ENCODE results near the gene GRIK4.

GRIK4 gene

DNA sequence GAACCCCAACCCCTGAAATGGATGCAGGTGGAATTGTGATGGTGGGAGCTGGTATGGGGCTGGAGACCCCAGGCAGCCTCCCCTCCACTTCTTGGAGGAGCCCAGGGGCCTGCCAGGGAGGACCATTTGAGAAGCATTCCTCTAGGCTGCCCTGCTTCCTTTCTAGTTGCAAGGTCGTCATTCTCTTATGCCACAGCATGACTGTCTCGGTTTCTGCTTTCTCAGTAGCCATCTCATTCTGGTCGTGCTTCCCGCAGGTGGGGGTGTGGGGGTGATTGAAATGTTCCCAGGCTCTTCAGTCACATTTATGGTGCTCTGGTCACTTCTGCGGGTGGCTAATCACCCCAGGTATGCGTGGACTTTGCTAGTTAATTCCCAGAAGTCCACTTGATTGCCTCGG lies 288.7 kb downstream of the GRIK4 start:
- DNase-seq (ENCODE audit: low read depth in 1 of 2, low spot score in 1 of 2) = no peak

DNA sequence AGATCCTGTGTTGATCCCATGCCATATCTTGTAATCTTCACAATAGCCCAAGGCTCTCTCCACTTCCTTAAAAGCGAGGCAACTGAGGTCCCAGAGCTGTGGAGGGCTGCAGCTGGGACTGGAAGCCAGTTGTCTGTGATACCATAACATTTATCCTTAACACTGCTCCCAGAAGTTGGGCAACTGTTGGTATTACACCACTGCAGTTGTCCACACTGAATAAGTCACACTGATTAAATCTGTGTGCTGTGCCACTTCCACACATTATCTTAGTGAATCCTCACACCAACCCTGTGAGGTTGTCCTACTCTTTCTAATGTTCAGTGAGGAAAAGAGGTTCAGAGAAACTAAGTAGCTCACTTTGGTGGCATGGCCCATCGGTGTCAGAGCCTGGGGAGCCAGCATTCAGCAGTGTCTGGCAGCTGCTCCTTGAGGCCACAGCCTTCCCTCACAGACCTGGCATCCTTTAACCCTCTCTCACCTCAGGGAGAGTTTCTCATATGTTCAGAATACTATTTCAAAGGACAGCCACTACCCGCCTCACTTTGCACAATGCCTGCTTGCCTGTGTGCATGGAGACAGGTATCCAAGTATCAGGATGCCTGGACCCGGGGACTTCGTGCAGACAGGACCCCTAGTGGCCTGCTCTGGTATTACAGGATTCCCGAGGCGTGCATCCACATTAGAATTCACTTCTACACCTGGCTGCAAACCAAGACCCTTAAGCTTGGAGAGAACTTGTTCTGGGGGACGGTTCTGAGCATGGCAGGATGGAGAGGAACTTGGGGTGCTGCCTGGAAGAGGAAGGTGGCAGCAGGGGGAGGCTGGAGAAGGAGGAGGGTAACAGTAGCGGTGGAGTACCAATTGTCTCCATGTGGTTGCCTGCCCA lies 290.5 kb downstream of the GRIK4 start:
- DNase-seq (ENCODE audit: low read depth in 1 of 2, low spot score in 1 of 2) = peak; percentile 14 to 25

DNA sequence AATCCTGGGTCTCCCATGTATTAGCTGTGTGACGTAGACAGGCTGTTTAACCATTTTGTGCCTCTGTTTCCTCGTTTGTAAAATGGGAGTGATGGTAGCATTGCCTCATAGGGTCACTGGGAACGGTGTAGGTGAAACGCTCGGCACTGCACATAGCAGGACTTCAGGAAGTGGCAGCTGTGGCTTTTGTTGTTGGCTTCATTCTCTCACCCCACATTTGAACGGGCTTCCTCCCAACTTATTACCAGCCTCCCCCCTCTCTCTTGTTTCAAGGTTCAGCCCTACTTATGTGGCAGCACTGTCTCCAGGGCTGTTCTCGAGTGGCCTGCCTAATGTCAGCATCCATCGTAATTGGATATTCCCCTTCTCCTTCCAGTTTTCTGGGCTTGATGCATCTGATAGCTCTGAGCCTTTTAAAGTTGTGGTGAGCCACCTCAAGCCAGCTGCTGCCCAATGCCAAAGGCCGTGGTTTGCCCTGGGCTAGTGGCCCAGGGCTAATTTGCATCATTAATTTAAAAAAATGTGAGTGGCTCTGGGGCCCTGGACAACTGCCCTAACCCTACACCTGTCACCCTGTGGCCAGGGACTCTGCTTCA lies 294.5 kb downstream of the GRIK4 start:
- DNase-seq (ENCODE audit: low read depth in 1 of 2, low spot score in 1 of 2) = no peak

- DNase-seq (ENCODE audit: low read depth in 1 of 2, low spot score in 1 of 2) = no peak
Measured at GRCh38 chr11:120807414-120808150, 296.0 kb downstream of the GRIK4 start.

GRCh38 chr11:120808616-120809050 lies 297.1 kb downstream of the GRIK4 start:
- no peak for DNase-seq (ENCODE audit: low read depth in 1 of 2, low spot score in 1 of 2)

DNA sequence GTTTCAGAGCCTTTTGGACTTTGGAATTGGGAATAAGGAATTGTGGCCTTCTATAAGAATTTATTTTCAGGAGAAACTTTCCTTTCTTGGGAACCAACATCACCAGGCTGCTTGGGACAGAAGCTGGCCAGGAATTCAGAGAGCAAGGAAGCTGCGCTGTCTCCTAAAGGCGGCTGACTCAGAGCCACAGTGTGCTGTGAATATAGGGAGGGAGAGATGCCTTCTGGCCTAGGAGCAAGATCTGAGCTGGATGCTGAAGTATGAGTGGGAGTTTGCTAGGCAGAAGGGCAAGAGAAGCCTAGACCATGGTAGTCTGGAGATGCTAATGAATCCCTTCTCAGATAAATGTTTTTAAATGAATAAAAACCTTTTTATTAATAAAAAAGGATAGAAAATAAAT lies 298.7 kb downstream of the GRIK4 start:
- DNase-seq (ENCODE audit: low read depth in 1 of 2, low spot score in 1 of 2) = no peak

DNA sequence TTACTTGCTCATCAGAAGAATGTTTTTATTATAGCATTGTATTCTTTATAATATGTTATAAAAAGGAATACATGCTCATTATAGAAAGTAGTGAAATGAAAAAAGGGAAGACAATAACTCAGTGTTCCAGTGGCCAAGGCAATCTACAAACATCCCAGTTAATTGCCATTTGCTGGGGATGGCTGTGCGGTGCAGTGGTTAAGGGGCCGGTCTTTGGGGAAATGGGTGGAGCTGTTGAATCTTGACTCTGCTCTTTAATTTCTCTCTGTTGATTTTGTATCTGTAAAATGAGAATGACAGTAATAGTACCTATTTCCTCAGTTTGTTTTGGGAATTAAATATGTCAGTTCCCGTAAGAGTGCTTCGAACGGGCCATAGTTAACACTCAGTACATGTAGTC lies 299.7 kb downstream of the GRIK4 start:
- DNase-seq (ENCODE audit: low read depth in 1 of 2, low spot score in 1 of 2) = no peak

- no peak for DNase-seq (ENCODE audit: low read depth in 1 of 2, low spot score in 1 of 2)
Measured at GRCh38 chr11:120811731-120812130, 300.2 kb downstream of the GRIK4 start.

DNA sequence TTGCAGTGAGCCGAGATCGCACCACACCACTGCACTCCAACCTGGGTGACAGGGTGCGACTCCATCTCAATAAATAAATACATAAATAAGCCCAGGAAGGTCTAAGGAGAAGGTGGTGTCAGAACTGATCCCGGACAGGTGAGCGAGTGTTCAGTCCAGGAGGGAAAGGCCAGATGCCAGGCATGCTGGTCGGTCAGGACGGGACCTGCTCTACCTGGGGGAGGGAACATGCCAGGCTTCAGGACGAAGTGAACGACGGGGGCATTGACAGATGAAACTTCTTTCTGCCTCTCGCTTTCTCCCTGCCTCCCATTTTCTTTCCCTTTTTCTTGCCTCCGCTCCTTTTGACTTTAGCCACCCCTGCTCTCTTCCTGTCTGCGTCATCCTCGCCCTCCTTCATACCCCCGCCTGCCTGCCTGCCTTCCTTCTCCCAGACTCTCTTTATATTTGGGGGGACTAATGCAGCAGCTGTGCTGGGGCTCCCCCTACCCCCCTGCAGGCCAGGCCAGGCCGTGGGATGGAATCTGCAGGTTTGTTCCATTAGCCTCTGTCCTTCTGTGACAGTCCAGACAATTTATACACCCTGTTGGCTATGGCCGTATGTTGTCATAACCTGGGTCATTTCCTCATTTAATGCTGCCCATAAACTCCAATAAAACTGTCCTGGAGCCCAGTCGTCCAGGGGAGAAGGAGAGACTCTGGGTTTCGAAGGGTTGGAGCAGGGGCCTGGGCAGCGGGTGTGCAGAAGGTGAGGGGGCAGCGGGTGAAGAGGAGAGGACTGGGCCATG lies 303.2 kb downstream of the GRIK4 start:
- DNase-seq (ENCODE audit: low read depth in 1 of 2, low spot score in 1 of 2) = no peak

GRCh38 chr11:120815319-120816100 lies 304.0 kb downstream of the GRIK4 start:
- DNase-seq (ENCODE audit: low read depth in 1 of 2, low spot score in 1 of 2) = no peak

- no peak for DNase-seq (ENCODE audit: low read depth in 1 of 2, low spot score in 1 of 2)
Measured at GRCh38 chr11:120816176-120816575, 304.6 kb downstream of the GRIK4 start.

- DNase-seq (ENCODE audit: low read depth in 1 of 2, low spot score in 1 of 2) = no peak
Measured at GRCh38 chr11:120816711-120817110, 305.2 kb downstream of the GRIK4 start.

DNA sequence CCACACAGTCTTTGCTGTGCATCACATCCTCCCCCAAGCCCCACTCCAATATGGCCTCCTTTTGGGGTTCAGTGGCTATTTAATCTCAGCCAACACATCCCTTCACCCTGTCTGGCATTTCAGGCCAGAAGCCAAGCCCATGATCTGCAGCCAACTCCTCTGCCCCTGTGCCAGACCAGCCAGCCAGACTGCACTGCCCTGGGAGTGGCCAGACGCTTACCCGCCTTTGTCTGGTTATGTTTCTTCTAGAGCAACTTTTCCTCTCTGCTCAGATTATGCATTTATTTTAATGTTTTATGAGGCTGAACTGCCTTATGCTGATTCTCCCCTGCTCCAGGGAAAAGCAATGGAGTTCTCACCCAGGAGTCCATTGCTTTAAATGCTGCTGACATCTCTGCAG lies 305.6 kb downstream of the GRIK4 start:
- no peak for DNase-seq (ENCODE audit: low read depth in 1 of 2, low spot score in 1 of 2)

DNA sequence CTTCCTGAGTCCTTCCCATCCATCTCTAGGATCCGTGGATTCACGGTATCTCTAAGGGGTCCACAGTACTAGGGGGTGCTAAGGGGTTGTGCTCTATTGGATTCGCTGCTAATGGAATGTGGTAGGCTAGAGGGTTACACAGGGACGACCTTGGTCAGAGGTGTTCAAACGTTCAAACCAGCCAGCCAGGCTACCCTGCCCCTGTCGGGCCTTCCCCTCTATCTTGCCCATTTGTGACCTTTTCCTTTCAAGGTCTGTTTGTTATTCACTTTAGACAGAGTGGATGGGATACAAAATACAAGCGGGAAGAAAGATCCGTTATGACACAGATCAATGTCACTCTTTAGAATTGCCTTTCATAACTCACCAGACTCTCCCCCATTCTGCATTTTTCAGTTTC lies 306.5 kb downstream of the GRIK4 start:
- DNase-seq (ENCODE audit: low read depth in 1 of 2, low spot score in 1 of 2) = no peak

GRCh38 chr11:120819003-120819402 lies 307.5 kb downstream of the GRIK4 start:
- no peak for DNase-seq (ENCODE audit: low read depth in 1 of 2, low spot score in 1 of 2)

DNA sequence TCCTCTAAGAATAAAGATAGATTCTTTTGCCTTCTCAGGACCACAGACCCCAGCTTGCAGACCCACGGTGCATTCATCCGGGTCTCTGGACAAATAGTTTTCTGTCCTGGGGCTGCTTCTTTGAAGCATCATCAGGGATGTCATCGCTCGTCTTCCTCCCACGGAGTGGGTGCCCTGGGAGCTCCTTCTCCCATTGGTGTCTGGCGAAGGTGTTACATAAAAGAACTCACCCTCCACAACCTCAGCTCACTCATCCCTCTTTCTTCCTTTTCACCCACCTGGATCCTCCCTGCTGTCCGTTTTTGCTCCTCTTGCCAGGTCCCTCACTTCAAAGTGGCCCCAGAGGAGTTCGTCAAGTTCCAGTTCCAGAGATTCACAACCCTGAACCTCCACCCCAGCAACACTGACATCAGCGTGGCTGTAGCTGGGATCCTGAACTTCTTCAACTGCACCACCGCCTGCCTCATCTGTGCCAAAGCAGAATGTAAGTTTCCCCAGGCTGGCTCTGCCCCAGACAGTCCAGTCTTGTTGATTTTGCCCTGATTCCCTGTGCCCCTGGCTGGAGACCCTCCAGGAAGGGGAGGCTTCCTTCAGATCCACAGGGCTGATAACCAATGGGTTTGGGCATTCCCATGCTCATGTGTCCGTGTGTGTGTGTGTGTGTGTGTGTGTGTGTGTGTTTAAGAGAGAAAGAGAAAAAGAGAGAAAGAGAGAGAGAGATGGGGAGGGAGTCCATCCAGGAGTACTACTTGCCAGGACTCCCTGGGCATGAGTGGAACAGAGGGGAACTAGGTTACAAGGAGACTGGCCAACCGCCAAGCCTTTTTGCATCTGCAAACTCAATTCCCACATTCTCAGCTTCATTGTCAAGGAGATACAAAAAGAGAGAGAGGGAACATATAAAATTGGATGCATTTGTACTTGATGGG lies 308.2 kb downstream of the GRIK4 start:
- DNase-seq (ENCODE audit: low read depth in 1 of 2, low spot score in 1 of 2) = no peak

GRCh38 chr11:120823159-120823558 lies 311.6 kb downstream of the GRIK4 start:
- no peak for DNase-seq (ENCODE audit: low read depth in 1 of 2, low spot score in 1 of 2)

GRCh38 chr11:120824242-120824641 lies 312.7 kb downstream of the GRIK4 start:
- DNase-seq (ENCODE audit: low read depth in 1 of 2, low spot score in 1 of 2) = no peak

DNA sequence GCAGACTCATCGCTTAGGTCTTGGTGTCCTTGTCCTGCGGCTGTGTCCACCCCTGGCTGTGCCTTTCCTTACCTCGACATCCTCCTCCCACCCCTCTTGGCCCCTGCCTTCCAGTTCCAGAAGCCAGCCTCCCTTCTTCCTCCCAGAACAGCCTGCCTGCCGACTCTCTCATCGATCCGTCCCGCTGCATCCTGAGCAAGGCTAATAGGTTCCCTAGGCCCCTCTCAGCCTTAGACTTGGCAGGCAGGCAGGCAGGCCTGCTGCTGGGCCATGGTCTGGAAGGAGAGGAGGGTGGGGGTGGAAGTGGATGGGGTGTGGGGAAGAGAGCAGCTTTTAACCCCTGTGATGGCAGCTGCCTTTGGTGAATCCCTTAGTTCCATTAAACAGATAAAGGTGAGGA lies 315.6 kb downstream of the GRIK4 start:
- no peak for DNase-seq (ENCODE audit: low read depth in 1 of 2, low spot score in 1 of 2)

All from activated CD4-positive, alpha-beta T cell treated with anti-CD3 and anti-CD28 coated beads, Interleukin-2, amount 50 U/mL, for 24 hours (primary cell).